Measurements from ENCODE around the gene DSCAML1. TPM values are rescaled to one million over a fixed set of nuclear protein-coding genes. Genes with fewer than 3 reads are reported as not detected.

DSCAML1 gene
- total RNA-seq, 1 donor from 2014 or later: not detected

- no peak for TF ChIP-seq CTCF (IDR thresholded peaks at IDR 0.05)
- peaks cover 10% of the 10 kb centered on the region for H3K27me3 Mint-ChIP-seq (ENCODE audit: unreplicated experiment)
- no peak overlapping the region for H3K4me3 Mint-ChIP-seq (ENCODE audit: unreplicated experiment)
- H3K27ac Mint-ChIP-seq (ENCODE audit: unreplicated experiment): no peak overlapping the region
- H3K4me1 Mint-ChIP-seq (ENCODE audit: unreplicated experiment): peaks cover 3% of the 10 kb centered on the region
- no peak for DNase-seq (ENCODE audit: extremely low spot score, unreplicated experiment)
- no peaks in the 10 kb centered on the region for H3K36me3 Mint-ChIP-seq (ENCODE audit: unreplicated experiment)
- H3K9me3 Mint-ChIP-seq (ENCODE audit: unreplicated experiment): no peaks in the 10 kb centered on the region
These were observed 210.6 kb downstream of the DSCAML1 start for GRCh38 chr11:117586392-117586791.

- H3K27ac Mint-ChIP-seq (ENCODE audit: unreplicated experiment): no peak overlapping the region
- peaks cover 3% of the 10 kb centered on the region for H3K4me1 Mint-ChIP-seq (ENCODE audit: unreplicated experiment)
- H3K9me3 Mint-ChIP-seq (ENCODE audit: unreplicated experiment): no peaks in the 10 kb centered on the region
- no peaks in the 10 kb centered on the region for H3K36me3 Mint-ChIP-seq (ENCODE audit: unreplicated experiment)
- peaks cover 13% of the 10 kb centered on the region for H3K27me3 Mint-ChIP-seq (ENCODE audit: unreplicated experiment)
- TF ChIP-seq CTCF (IDR thresholded peaks at IDR 0.05): no peak
- DNase-seq (ENCODE audit: extremely low spot score, unreplicated experiment): no peak
- H3K4me3 Mint-ChIP-seq (ENCODE audit: unreplicated experiment): no peak overlapping the region
These were observed 211.4 kb downstream of the DSCAML1 start for GRCh38 chr11:117585631-117586030.

- Mint-ChIP-seq H3K36me3 (ENCODE audit: unreplicated experiment) (no peaks in the 10 kb centered on the region), H3K9me3 (ENCODE audit: unreplicated experiment) (no peaks in the 10 kb centered on the region), H3K4me3 (ENCODE audit: unreplicated experiment) (no peak overlapping the region), H3K27me3 (ENCODE audit: unreplicated experiment) (peaks cover 15% of the 10 kb centered on the region), H3K27ac (ENCODE audit: unreplicated experiment) (no peak overlapping the region), H3K4me1 (ENCODE audit: unreplicated experiment) (peaks cover 3% of the 10 kb centered on the region)
- TF ChIP-seq CTCF (IDR thresholded peaks at IDR 0.05): no peak
- no peak for DNase-seq (ENCODE audit: extremely low spot score, unreplicated experiment)
These were observed 212.8 kb downstream of the DSCAML1 start for GRCh38 chr11:117584056-117584830.

GRCh38 chr11:117583063-117583801 is 213.8 kb downstream of the DSCAML1 start:
- no peak for TF ChIP-seq CTCF (IDR thresholded peaks at IDR 0.05)
- DNase-seq (ENCODE audit: extremely low spot score, unreplicated experiment): no peak
- no peaks in the 10 kb centered on the region for H3K9me3 Mint-ChIP-seq (ENCODE audit: unreplicated experiment)
- H3K4me3 Mint-ChIP-seq (ENCODE audit: unreplicated experiment): no peak overlapping the region
- H3K36me3 Mint-ChIP-seq (ENCODE audit: unreplicated experiment): no peaks in the 10 kb centered on the region
- H3K27me3 Mint-ChIP-seq (ENCODE audit: unreplicated experiment): peaks cover 18% of the 10 kb centered on the region
- peaks cover 3% of the 10 kb centered on the region for H3K4me1 Mint-ChIP-seq (ENCODE audit: unreplicated experiment)
- no peak overlapping the region for H3K27ac Mint-ChIP-seq (ENCODE audit: unreplicated experiment)

GRCh38 chr11:117582433-117582832 is 214.6 kb downstream of the DSCAML1 start:
- H3K27me3 Mint-ChIP-seq (ENCODE audit: unreplicated experiment): peaks cover 18% of the 10 kb centered on the region
- no peaks in the 10 kb centered on the region for H3K9me3 Mint-ChIP-seq (ENCODE audit: unreplicated experiment)
- H3K4me3 Mint-ChIP-seq (ENCODE audit: unreplicated experiment): no peak overlapping the region
- no peak for TF ChIP-seq CTCF (IDR thresholded peaks at IDR 0.05)
- H3K36me3 Mint-ChIP-seq (ENCODE audit: unreplicated experiment): no peaks in the 10 kb centered on the region
- H3K27ac Mint-ChIP-seq (ENCODE audit: unreplicated experiment): no peak overlapping the region
- peaks cover 3% of the 10 kb centered on the region for H3K4me1 Mint-ChIP-seq (ENCODE audit: unreplicated experiment)
- DNase-seq (ENCODE audit: extremely low spot score, unreplicated experiment): no peak
